Esophagus muscularis mucosa (tissue), 4 donors: ENCODE data around the gene MSANTD2. TPM values are rescaled to one million over a fixed set of nuclear protein-coding genes. Genes with fewer than 3 reads are reported as not detected.

Experiments used
- DNase-seq: peaks from one replicate; pipeline ENCODE4 v3.0.0-alpha.2; 2017; ENCODE audit errors: extremely low spot score
- H3K27ac ChIP-seq, 4 donors: fragments of 200-600 bp; sonication (generic); replicated peaks in 1 of 4; 1 replicate in 3 of 4; 2 replicates in 1 of 4; pipeline ENCODE4 v1.5.1; 2016 to 2019; ENCODE audit warnings: mild to moderate bottlenecking in 1 of 4
- H3K27me3 ChIP-seq, 4 donors: fragments of 200-600 bp; sonication (generic); one replicate each; pipeline versions ENCODE4 v1.5.1 to v1.6.0; 2016 to 2019
- H3K36me3 ChIP-seq, 4 donors: fragments of 200-600 bp; sonication (generic); one replicate each; pipeline ENCODE4 v1.5.1; 2016 to 2019
- H3K4me1 ChIP-seq, 4 donors: fragments of 200-600 bp; sonication (generic); one replicate each; pipeline ENCODE4 v1.5.1; 2016 to 2019
- H3K4me3 ChIP-seq, 4 donors: fragments of 200-600 bp; sonication (generic); 1 replicate in 2 of 4; 2 replicates in 2 of 4; pipeline ENCODE4 v1.5.1; 2016 to 2019; ENCODE audit warnings: mild to moderate bottlenecking in 4 of 4, moderate library complexity in 1 of 4
- H3K9me3 ChIP-seq, 4 donors: fragments of 200-600 bp; sonication (generic); 1 replicate in 3 of 4; 2 replicates in 1 of 4; pipeline ENCODE4 v1.5.1; 2016 to 2019
- EP300 ChIP-seq: sonication (generic); formaldehyde crosslinking; IDR thresholded peaks from one replicate; pipeline ENCODE4 v1.6.1; 2017; ENCODE audit warnings: antibody characterized with exemption
- POLR2A ChIP-seq: fragments of 450-650 bp; IDR thresholded peaks from one replicate; pipeline ENCODE4 v1.6.1; 2017; ENCODE audit warnings: antibody characterized with exemption, moderate library complexity, mild to moderate bottlenecking, low read depth
- POLR2AphosphoS5 ChIP-seq, 2 donors: sonication (generic); formaldehyde crosslinking; IDR thresholded peaks; one replicate each; pipeline ENCODE4 v1.6.1; 2017; ENCODE audit warnings: antibody characterized with exemption in 2 of 2
- WGBS: methylation state at CpG from one replicate; pipeline ENCODE4 v1.1.5; 2018; 5-methylcytosine and 5-hydroxymethylcytosine counted together
- intact Hi-C: fragments of 100-400 bp; cut with DNase I; formaldehyde crosslinking; loops from one replicate; pipeline ENCODE4 v1.15.1; 2023
- total RNA-seq, 4 donors: library from RNA; depleted of rRNA; stranded (reverse); fragments of >200 nt; gene quantifications; one replicate each; pipeline versions ENCODE4 v1.1.0 to v1.2.1, GENCODE V29; 2016
- TF ChIP-seq, protein P1 (sequence below), 3 experiments: fragments of 200-600 bp in 2 of 3; fragments of 450-650 bp in 1 of 3; sonication (generic) in 2 of 3; IDR thresholded peaks; one replicate each; pipeline ENCODE4 v1.5.1; 2017 to 2019; ENCODE audit warnings: antibody characterized with exemption in 3 of 3, mild to moderate bottlenecking in 2 of 3, moderate library complexity in 1 of 3

MSANTD2 gene
- total RNA-seq, 4 donors from 2014 or later, result 9.6 to 14.0 (median 12.1) TPM

- H3K27me3 ChIP-seq, result peaks cover 5 to 94% (median 47%) of the 10 kb centered on the region in 4 donors
- no peak for DNase-seq
- H3K4me1 ChIP-seq, result peaks cover 42 to 51% (median 47%) of the 10 kb centered on the region in 4 donors
- no peaks in the 10 kb centered on the region for H3K9me3 ChIP-seq
- peaks cover 0 to 46% (median 2%) of the 10 kb centered on the region in 4 donors for H3K36me3 ChIP-seq
- WGBS, result 56% methylated on average over 3 of the region's 3 CpGs
- no peak overlapping the region for H3K27ac ChIP-seq
- no peak overlapping the region for H3K4me3 ChIP-seq
- no peak for TF ChIP-seq EP300
- TF ChIP-seq, protein P1, sequence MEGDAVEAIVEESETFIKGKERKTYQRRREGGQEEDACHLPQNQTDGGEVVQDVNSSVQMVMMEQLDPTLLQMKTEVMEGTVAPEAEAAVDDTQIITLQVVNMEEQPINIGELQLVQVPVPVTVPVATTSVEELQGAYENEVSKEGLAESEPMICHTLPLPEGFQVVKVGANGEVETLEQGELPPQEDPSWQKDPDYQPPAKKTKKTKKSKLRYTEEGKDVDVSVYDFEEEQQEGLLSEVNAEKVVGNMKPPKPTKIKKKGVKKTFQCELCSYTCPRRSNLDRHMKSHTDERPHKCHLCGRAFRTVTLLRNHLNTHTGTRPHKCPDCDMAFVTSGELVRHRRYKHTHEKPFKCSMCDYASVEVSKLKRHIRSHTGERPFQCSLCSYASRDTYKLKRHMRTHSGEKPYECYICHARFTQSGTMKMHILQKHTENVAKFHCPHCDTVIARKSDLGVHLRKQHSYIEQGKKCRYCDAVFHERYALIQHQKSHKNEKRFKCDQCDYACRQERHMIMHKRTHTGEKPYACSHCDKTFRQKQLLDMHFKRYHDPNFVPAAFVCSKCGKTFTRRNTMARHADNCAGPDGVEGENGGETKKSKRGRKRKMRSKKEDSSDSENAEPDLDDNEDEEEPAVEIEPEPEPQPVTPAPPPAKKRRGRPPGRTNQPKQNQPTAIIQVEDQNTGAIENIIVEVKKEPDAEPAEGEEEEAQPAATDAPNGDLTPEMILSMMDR (IDR thresholded peaks at IDR 0.05), result no peak
- TF ChIP-seq POLR2A, result no peak
- TF ChIP-seq POLR2AphosphoS5 (IDR thresholded peaks at IDR 0.05), result no peak
- intact Hi-C loops, result no loop called here
Measured at GRCh38 chr11:124757320-124757719, 42.9 kb downstream of the MSANTD2 start.

DNA sequence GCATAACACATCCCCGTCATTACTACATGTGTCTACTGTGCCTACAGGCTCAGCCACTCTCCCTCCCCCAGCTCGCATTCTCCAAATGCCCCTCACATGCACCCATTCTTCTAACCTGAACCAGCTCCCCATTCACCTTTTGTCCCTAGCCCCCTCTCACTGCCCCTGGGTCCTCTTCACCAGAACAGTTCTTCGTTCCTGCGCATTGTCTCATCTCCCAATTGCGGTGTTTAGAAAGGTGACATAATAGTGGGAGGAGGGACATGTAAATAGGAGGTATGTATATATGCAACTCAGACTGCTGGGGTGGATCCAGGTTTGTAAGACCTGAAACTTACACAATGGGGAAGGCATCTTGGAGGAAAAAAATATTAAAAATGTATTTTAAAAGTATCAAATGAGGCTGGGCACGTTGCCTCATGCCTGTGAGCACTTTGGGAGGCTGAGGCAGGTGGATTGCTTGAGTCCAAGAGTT lies 43.4 kb downstream of the MSANTD2 start:
- H3K27me3 ChIP-seq, result peaks cover 5 to 94% (median 48%) of the 10 kb centered on the region in 4 donors
- 56% methylated on average over 6 of the region's 6 CpGs for WGBS
- H3K4me3 ChIP-seq, result no peak overlapping the region
- intact Hi-C loops, result no loop called here
- H3K36me3 ChIP-seq, result peaks cover 0 to 51% (median 2%) of the 10 kb centered on the region in 4 donors
- DNase-seq, result no peak
- TF ChIP-seq EP300 (no peak), POLR2A (no peak), POLR2AphosphoS5 (IDR thresholded peaks at IDR 0.05) (no peak)
- TF ChIP-seq, protein P1 (IDR thresholded peaks at IDR 0.05), result no peak
- peaks cover 42 to 52% (median 45%) of the 10 kb centered on the region in 4 donors for H3K4me1 ChIP-seq
- H3K9me3 ChIP-seq, result no peaks in the 10 kb centered on the region
- no peak overlapping the region for H3K27ac ChIP-seq

GRCh38 chr11:124756033-124756752 lies 44.0 kb downstream of the MSANTD2 start:
- DNase-seq, result no peak

GRCh38 chr11:124754710-124755109 lies 45.5 kb downstream of the MSANTD2 start:
- H3K4me3 ChIP-seq, result no peak overlapping the region
- 76% methylated on average over 6 of the region's 6 CpGs for WGBS
- DNase-seq, result no peak
- intact Hi-C loops, result no loop called here
- H3K36me3 ChIP-seq, result peaks cover 0 to 54% (median 2%) of the 10 kb centered on the region in 4 donors
- TF ChIP-seq POLR2A, result no peak
- no peak for TF ChIP-seq POLR2AphosphoS5 (IDR thresholded peaks at IDR 0.05)
- TF ChIP-seq, protein P1 (IDR thresholded peaks at IDR 0.05), result no peak
- no peak for TF ChIP-seq EP300
- peaks cover 5 to 94% (median 41%) of the 10 kb centered on the region in 4 donors for H3K27me3 ChIP-seq
- H3K9me3 ChIP-seq, result no peaks in the 10 kb centered on the region
- H3K4me1 ChIP-seq, result peaks cover 35 to 51% (median 39%) of the 10 kb centered on the region in 4 donors
- no peak overlapping the region for H3K27ac ChIP-seq

More at GRCh38 chr11:124756033-124756752, 44.0 kb downstream of the MSANTD2 start:
- intact Hi-C loops, result no loop called here
- peaks cover 0 to 57% (median 2%) of the 10 kb centered on the region in 4 donors for H3K36me3 ChIP-seq
- H3K4me1 ChIP-seq, result peaks cover 44 to 57% (median 47%) of the 10 kb centered on the region in 4 donors
- H3K27ac ChIP-seq, result no peak overlapping the region
- WGBS, result 39% methylated on average over 8 of the region's 9 CpGs
- H3K9me3 ChIP-seq, result no peaks in the 10 kb centered on the region
- no peak for TF ChIP-seq EP300
- TF ChIP-seq, protein P1 (IDR thresholded peaks at IDR 0.05), result no peak
- TF ChIP-seq POLR2A, result no peak
- TF ChIP-seq POLR2AphosphoS5 (IDR thresholded peaks at IDR 0.05), result no peak
- peaks cover 5 to 94% (median 48%) of the 10 kb centered on the region in 4 donors for H3K27me3 ChIP-seq
- H3K4me3 ChIP-seq, result no peak overlapping the region
